B cell (primary cell): ENCODE measurements around the gene IFRD2. TPM values are rescaled to one million over a fixed set of nuclear protein-coding genes. Genes with fewer than 3 reads are reported as not detected.

ENCODE experiments used
- ATAC-seq: fragments of 200-7000 bp; cut with Tn5 transposase; one replicate; pipeline ENCODE4 v1.10.0; 2021; ENCODE audit warnings: low read depth, mild to moderate bottlenecking, moderate number of reproducible peaks, moderate library complexity
- CTCF ChIA-PET: fragments of 350-600 bp; sonication (Branson Sonifier 250); formaldehyde crosslinking; loops from one replicate; lab custom pipeline; 2021; ENCODE audit warnings: antibody characterized with exemption, inconsistent platforms; lab: Charles Lee
- POLR2A ChIA-PET: fragments of 350-600 bp; sonication (Branson Sonifier 250); formaldehyde crosslinking; loops from one replicate; lab custom pipeline; 2021; ENCODE audit warnings: antibody characterized with exemption; lab: Charles Lee
- DNase-seq: peaks from one replicate; pipeline ENCODE4 v3.0.0; 2013
- H2AFZ ChIP-seq: 2 replicates; pipeline ENCODE4 v1.6.1; 2012; ENCODE audit warnings: mild to moderate bottlenecking, low read depth, low read length; ENCODE audit not compliant: insufficient read depth, poor library complexity, severe bottlenecking
- H3K27ac ChIP-seq, 2 donors: 1 replicate in 1 of 2; 2 replicates in 1 of 2; pipeline ENCODE4 v1.5.1; 2012 to 2013; ENCODE audit warnings: low read length in 2 of 2, mild to moderate bottlenecking in 2 of 2, moderate library complexity in 1 of 2
- H3K27me3 ChIP-seq, 4 experiments: fragments of 200-600 bp in 1 of 4; sonication (generic) in 1 of 4; replicated peaks in 1 of 4; 1 replicate in 2 of 4; 2 replicates in 2 of 4; pipeline versions ENCODE4 v1.6.1 to v1.7.0; 2013 to 2016; ENCODE audit warnings: low read length in 3 of 4, mild to moderate bottlenecking in 2 of 4, mixed read lengths in 1 of 4, moderate library complexity in 1 of 4; ENCODE audit not compliant: insufficient read depth in 4 of 4, control insufficient read depth in 3 of 4; ENCODE audit errors: control extremely low read depth in 1 of 4
- H3K36me3 ChIP-seq, 2 experiments: replicated peaks in 1 of 2; 1 replicate in 1 of 2; 2 replicates in 1 of 2; pipeline versions ENCODE4 v1.6.1 to v1.7.1; 2013; ENCODE audit warnings: low read length in 1 of 2; ENCODE audit not compliant: insufficient read depth in 2 of 2, control insufficient read depth in 1 of 2; ENCODE audit errors: control extremely low read depth in 1 of 2, extremely low read depth in 1 of 2
- H3K4me1 ChIP-seq, 2 donors: fragments of 200-600 bp in 1 of 2; sonication (generic) in 1 of 2; 1 replicate in 1 of 2; 2 replicates in 1 of 2; pipeline versions ENCODE4 v1.5.1 to v1.6.1; 2013 to 2017; ENCODE audit warnings: low read length in 2 of 2; ENCODE audit not compliant: control insufficient read depth in 2 of 2, insufficient read depth in 2 of 2
- H3K4me2 ChIP-seq: replicated peaks from 2 replicates; pipeline ENCODE3; 2012; ENCODE audit warnings: mild to moderate bottlenecking, low read depth, low read length; ENCODE audit not compliant: poor library complexity, severe bottlenecking
- H3K4me3 ChIP-seq, 5 experiments: fragments of 200-600 bp in 1 of 5; sonication (generic) in 1 of 5; 1 replicate in 3 of 5; 2 replicates in 2 of 5; pipeline versions ENCODE4 v1.5.1 to v1.7.0; 2011 to 2016; ENCODE audit warnings: low read length in 4 of 5, mild to moderate bottlenecking in 4 of 5, low read depth in 2 of 5, control low read depth in 1 of 5, moderate library complexity in 1 of 5; ENCODE audit not compliant: insufficient read depth in 1 of 5; ENCODE audit errors: control extremely low read depth in 1 of 5, extremely low read depth in 1 of 5
- H3K79me2 ChIP-seq: fragments of 200-600 bp; sonication (generic); one replicate; pipeline ENCODE4 v1.6.0; 2016; ENCODE audit warnings: low read length; ENCODE audit not compliant: control insufficient read depth, insufficient read depth
- H3K9ac ChIP-seq: fragments of 200-600 bp; sonication (generic); 2 replicates; pipeline ENCODE4 v1.6.1; 2017; ENCODE audit warnings: mild to moderate bottlenecking, low read length, moderate library complexity
- H3K9me3 ChIP-seq, 3 donors: one replicate each; pipeline versions ENCODE4 v1.6.1 to v1.7.1; 2013; ENCODE audit warnings: low read length in 2 of 3; ENCODE audit not compliant: control insufficient read depth in 2 of 3, insufficient read depth in 1 of 3; ENCODE audit errors: control extremely low read depth in 1 of 3
- H4K20me1 ChIP-seq: 2 replicates; pipeline ENCODE4 v1.6.0; 2012; ENCODE audit warnings: mild to moderate bottlenecking, low read length; ENCODE audit not compliant: insufficient read depth, control insufficient read depth, poor library complexity, severe bottlenecking
- H3K27ac Mint-ChIP-seq: one replicate; pipeline ENCODE4 v1.8.0; 2021; ENCODE audit warnings: mixed read lengths
- H3K27me3 Mint-ChIP-seq: one replicate; pipeline ENCODE4 v1.8.0; 2021; ENCODE audit warnings: mixed read lengths
- H3K4me1 Mint-ChIP-seq: one replicate; pipeline ENCODE4 v1.8.0; 2021; ENCODE audit warnings: mixed read lengths
- H3K4me3 Mint-ChIP-seq: one replicate; pipeline ENCODE4 v1.8.0; 2021; ENCODE audit warnings: mixed read lengths
- H3K9me3 Mint-ChIP-seq: one replicate; pipeline ENCODE4 v1.8.0; 2022; ENCODE audit warnings: mixed read lengths; ENCODE audit not compliant: insufficient read depth
- CTCF ChIP-seq: fragments of 200-600 bp; IDR thresholded peaks from one replicate; pipeline ENCODE4 v1.8.0; 2022; ENCODE audit warnings: antibody characterized with exemption, mild to moderate bottlenecking
- EZH2 ChIP-seq: IDR thresholded peaks from 2 replicates; pipeline ENCODE4 v1.6.1; 2012; ENCODE audit warnings: borderline replicate concordance, low read depth, mild to moderate bottlenecking, moderate library complexity, low read length; ENCODE audit not compliant: insufficient read depth, poor library complexity, severe bottlenecking
- WGBS: methylation state at CpG from one replicate; pipeline ENCODE4 v1.1.5; 2013; ENCODE audit warnings: missing lambda C conversion rate; ENCODE audit not compliant: insufficient coverage; 5-methylcytosine and 5-hydroxymethylcytosine counted together
- intact Hi-C: fragments of 100-400 bp; cut with micrococcal nuclease; formaldehyde crosslinking; loops from one replicate; pipeline ENCODE4 v1.10.0; 2022
- polyA plus RNA-seq: library from polyadenylated mRNA; depleted of rRNA; stranded (reverse); fragments of >200 nt; gene quantifications from 2 replicates; pipeline ENCODE4 v1.2.3, GENCODE V29; 2012
- total RNA-seq, 2 donors: library from RNA; stranded (reverse); fragments of 120-200 nt in 1 of 2; gene quantifications; 1 replicate in 1 of 2; 2 replicates in 1 of 2; pipeline versions ENCODE4 v1.2.3 to v1.2.4, GENCODE V29; 2013 to 2022

IFRD2 gene
- total and polyA plus RNA-seq, 2 donors (not counting 1 experiment from before 2014, with no cell fraction given) = 63.4 to 80.1 TPM

GRCh38 chr3:50299929-50300680 is 7.9 kb upstream of the IFRD2 start:
- POLR2A ChIA-PET = interaction anchor here (0.5 to 2.5 kb wide), 14 partner anchors 9 to 1293 kb away, joined by 3 to 27 read pairs (median 4); partner anchors contain the start of genes CYB561D2, GNAI2, HYAL2 and NPRL2
- CTCF ChIA-PET = interaction anchor here (0.5 to 3.2 kb wide), 8 partner anchors 11 to 106 kb away, joined by 3 to 28 read pairs (median 7); partner anchors contain the start of genes CYB561D2, HYAL2, NPRL2 and TUSC2
- intact Hi-C loops = loop anchor here (1.0 to 10.0 kb wide), 7 partner anchors 21 to 1085 kb away; partner anchors contain the start of genes GNAI2, MANF, RBM6 and TMEM115
- Histone ChIP-seq H4K20me1 (no peaks in the 10 kb centered on the region), H2AFZ (peak overlapping the region; percentile 79), H3K4me3 (peak overlapping the region; percentile 51 to 88 (median 63)), H3K4me1 (peaks cover 18 to 29% of the 10 kb centered on the region in 2 donors), H3K9ac (peak overlapping the region; percentile 66), H3K4me2 (peak overlapping the region; percentile 82), H3K9me3 (no peaks in the 10 kb centered on the region), H3K36me3 (peaks cover 0 to 4% of the 10 kb centered on the region in 2 experiments), H3K27me3 (no peaks in the 10 kb centered on the region), H3K79me2 (peaks cover 13% of the 10 kb centered on the region), H3K27ac (peak overlapping the region; percentile 73 to 84)
- Mint-ChIP-seq H3K4me1 (peaks cover 39% of the 10 kb centered on the region), H3K27me3 (no peaks in the 10 kb centered on the region), H3K9me3 (no peaks in the 10 kb centered on the region), H3K27ac (peak overlapping the region; percentile 100), H3K4me3 (peak overlapping the region; percentile 100)
- no peak for TF ChIP-seq CTCF
- TF ChIP-seq EZH2 = no peak
- DNase-seq (peak; percentile 43), ATAC-seq (no peak)
- WGBS = 63% methylated on average over 11 of the region's 12 CpGs

- Histone ChIP-seq H3K9ac (peak overlapping the region; percentile 66), H3K4me3 (peak overlapping the region; percentile 51 to 88 (median 63)), H3K4me1 (peaks cover 18 to 25% of the 10 kb centered on the region in 2 donors), H3K27ac (peak overlapping the region; percentile 73 to 84), H3K79me2 (peaks cover 13% of the 10 kb centered on the region), H4K20me1 (no peaks in the 10 kb centered on the region), H3K36me3 (peaks cover 0 to 4% of the 10 kb centered on the region in 2 experiments), H3K9me3 (no peaks in the 10 kb centered on the region), H3K27me3 (no peaks in the 10 kb centered on the region), H2AFZ (peak overlapping the region; percentile 79), H3K4me2 (peak overlapping the region; percentile 82)
- TF ChIP-seq CTCF = no peak
- TF ChIP-seq EZH2 = no peak
- Mint-ChIP-seq H3K9me3 (no peaks in the 10 kb centered on the region), H3K4me3 (peak overlapping the region; percentile 100), H3K27me3 (no peaks in the 10 kb centered on the region), H3K4me1 (peaks cover 35% of the 10 kb centered on the region), H3K27ac (peak overlapping the region; percentile 100)
- ChIA-PET POLR2A (interaction anchor here (0.5 to 2.5 kb wide), 14 partner anchors 9 to 1292 kb away, joined by 3 to 27 read pairs (median 4); partner anchors contain the start of genes CYB561D2, GNAI2, HYAL2 and NPRL2), CTCF (interaction anchor here (0.5 to 3.2 kb wide), 14 partner anchors 10 to 243 kb away, joined by 3 to 28 read pairs (median 5); partner anchors contain the start of genes CYB561D2, GNAI2, HYAL2 and NPRL2)
- intact Hi-C loops = loop anchor here (1.0 to 10.0 kb wide), 7 partner anchors 22 to 1085 kb away; partner anchors contain the start of genes GNAI2, MANF, RBM6 and TMEM115
- whole genome bisulfite sequencing = 3% methylated on average over 12 of the region's 12 CpGs
- DNase-seq (no peak), ATAC-seq (no peak)
Measured at GRCh38 chr3:50299638-50299928, 7.4 kb upstream of the IFRD2 start.
